ENCODE results near the gene UBE2J2. TPM values are rescaled to one million over a fixed set of nuclear protein-coding genes. Genes with fewer than 3 reads are reported as not detected.
A peak's percentile ranks its signal among the peaks of the same experiment; 100 is the strongest.

Gene UBE2J2
- total RNA-seq, 4 donors from 2014 or later = 33.0 to 58.4 (median 36.2) TPM

DNA sequence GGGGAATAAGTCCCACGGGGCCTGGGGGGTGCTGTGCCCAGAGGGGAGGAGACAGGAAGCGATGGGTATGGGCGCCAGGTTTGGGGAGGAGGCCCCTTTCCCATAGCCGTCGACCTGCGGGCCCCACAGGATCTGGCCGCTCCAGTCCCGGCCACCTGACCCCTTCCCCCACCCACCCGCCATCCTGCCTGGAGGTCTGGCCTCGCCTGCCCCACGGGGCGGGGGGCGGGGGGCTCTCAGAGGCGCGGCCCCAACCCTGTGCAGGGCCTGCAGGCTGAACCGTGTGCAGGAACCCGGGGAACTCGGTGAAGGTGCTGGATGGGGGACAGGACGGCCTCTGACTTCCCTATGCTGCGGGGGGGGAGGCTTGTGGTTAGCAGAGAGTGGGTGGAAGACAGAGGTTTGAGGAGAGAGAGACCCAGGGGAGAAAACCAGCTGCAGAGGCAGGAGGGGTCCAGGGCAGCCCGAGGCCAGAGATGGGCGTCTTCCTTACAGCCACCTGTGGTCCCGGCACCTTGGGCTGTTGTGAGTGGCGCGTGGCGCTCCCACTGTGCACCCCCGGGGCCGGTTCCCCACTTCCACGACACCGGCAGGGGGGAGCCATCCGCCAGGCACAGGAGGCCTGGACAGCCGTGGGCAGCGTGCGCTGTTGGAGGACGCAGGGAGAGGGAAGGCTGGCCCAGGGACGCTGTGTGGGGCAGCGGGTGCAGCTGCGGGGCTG, 64.8 kb downstream of the UBE2J2 start:
- Histone ChIP-seq H3K27me3 (no peaks in the 10 kb centered on the region), H3K9me3 (no peaks in the 10 kb centered on the region), H3K4me1 (peaks cover 6 to 11% of the 10 kb centered on the region in 2 donors), H3K36me3 (no peaks in the 10 kb centered on the region), H3K27ac (no peak overlapping the region), H3K4me3 (replicated peaks in 1 of 3) (no peak overlapping the region)
- no peak for TF ChIP-seq POLR2A (IDR thresholded peaks at IDR 0.05)
- TF ChIP-seq, protein P1, sequence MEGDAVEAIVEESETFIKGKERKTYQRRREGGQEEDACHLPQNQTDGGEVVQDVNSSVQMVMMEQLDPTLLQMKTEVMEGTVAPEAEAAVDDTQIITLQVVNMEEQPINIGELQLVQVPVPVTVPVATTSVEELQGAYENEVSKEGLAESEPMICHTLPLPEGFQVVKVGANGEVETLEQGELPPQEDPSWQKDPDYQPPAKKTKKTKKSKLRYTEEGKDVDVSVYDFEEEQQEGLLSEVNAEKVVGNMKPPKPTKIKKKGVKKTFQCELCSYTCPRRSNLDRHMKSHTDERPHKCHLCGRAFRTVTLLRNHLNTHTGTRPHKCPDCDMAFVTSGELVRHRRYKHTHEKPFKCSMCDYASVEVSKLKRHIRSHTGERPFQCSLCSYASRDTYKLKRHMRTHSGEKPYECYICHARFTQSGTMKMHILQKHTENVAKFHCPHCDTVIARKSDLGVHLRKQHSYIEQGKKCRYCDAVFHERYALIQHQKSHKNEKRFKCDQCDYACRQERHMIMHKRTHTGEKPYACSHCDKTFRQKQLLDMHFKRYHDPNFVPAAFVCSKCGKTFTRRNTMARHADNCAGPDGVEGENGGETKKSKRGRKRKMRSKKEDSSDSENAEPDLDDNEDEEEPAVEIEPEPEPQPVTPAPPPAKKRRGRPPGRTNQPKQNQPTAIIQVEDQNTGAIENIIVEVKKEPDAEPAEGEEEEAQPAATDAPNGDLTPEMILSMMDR (IDR thresholded peaks at IDR 0.05) = no peak
- DNase-seq = no peak
- 50 to 75% methylated on average over 31 to 32 of the region's 38 CpGs for WGBS, 2 donors
- intact Hi-C loops (cut with DNase I) = no loop called here

DNA sequence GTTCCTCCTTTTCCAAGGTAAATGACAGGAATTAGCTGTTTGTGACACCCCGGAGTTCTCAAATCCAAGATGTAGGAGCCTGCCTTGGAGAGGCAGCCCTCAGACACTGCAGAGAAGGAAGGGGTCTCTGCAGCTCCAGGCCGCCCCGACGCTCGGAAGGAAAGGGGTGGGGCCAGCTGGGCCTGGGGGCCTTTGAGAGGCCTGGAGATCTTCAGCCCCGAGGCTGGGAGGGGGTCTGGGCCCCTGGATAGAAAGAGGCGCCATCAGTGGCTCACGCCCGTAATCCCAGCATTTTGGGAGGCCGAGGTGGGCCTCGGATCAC, 66.1 kb downstream of the UBE2J2 start:
- WGBS, 2 donors = 58 to 69% methylated on average over 6 to 7 of the region's 11 CpGs
- Histone ChIP-seq H3K27ac (no peak overlapping the region), H3K9me3 (no peaks in the 10 kb centered on the region), H3K4me1 (peaks cover 6 to 11% of the 10 kb centered on the region in 2 donors), H3K4me3 (replicated peaks in 1 of 3) (no peak overlapping the region), H3K36me3 (no peaks in the 10 kb centered on the region), H3K27me3 (no peaks in the 10 kb centered on the region)
- TF ChIP-seq, protein P1 (IDR thresholded peaks at IDR 0.05) = no peak
- TF ChIP-seq POLR2A (IDR thresholded peaks at IDR 0.05) = no peak
- no peak for DNase-seq
- intact Hi-C loops (cut with DNase I) = no loop called here

DNA sequence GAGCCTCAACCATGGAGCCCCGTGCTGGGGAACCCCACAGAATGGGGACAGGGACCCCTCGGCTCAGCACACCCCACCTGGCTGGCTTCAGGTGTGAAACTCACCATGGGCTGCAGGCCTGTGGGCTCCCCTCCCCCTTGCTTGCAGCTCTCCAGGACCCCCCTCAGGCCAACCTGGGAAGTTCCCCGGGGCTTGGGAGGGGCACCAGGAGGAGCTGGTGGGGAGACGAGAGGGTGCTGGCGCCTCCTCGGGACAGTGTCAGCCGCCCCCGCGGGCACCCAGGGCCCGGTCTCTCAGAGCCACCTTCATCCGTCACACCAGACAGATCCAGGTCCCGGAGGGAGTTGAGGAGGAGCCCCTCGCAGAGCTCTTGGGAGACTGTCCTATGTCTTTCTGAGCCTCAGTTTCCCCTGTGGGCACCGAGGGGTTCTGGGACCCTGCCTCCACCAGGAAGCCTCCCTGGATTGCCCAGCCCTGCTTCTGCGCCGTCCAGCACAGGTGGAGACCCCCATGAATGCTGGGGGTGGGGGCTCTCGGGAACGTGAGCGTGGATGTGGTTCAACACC, 66.6 kb downstream of the UBE2J2 start:
- peaks cover 6 to 11% of the 10 kb centered on the region in 2 donors for H3K4me1 ChIP-seq
- intact Hi-C loops (cut with DNase I) = no loop called here
- no peaks in the 10 kb centered on the region for H3K9me3 ChIP-seq
- no peak for DNase-seq
- H3K27me3 ChIP-seq = no peaks in the 10 kb centered on the region
- TF ChIP-seq, protein P1 (IDR thresholded peaks at IDR 0.05) = no peak
- TF ChIP-seq POLR2A (IDR thresholded peaks at IDR 0.05) = no peak
- no peak overlapping the region for H3K4me3 ChIP-seq (replicated peaks in 1 of 3)
- H3K36me3 ChIP-seq = no peaks in the 10 kb centered on the region
- H3K27ac ChIP-seq = no peak overlapping the region
- WGBS, 2 donors = 50 to 63% methylated on average over 8 to 18 of the region's 19 CpGs

DNA sequence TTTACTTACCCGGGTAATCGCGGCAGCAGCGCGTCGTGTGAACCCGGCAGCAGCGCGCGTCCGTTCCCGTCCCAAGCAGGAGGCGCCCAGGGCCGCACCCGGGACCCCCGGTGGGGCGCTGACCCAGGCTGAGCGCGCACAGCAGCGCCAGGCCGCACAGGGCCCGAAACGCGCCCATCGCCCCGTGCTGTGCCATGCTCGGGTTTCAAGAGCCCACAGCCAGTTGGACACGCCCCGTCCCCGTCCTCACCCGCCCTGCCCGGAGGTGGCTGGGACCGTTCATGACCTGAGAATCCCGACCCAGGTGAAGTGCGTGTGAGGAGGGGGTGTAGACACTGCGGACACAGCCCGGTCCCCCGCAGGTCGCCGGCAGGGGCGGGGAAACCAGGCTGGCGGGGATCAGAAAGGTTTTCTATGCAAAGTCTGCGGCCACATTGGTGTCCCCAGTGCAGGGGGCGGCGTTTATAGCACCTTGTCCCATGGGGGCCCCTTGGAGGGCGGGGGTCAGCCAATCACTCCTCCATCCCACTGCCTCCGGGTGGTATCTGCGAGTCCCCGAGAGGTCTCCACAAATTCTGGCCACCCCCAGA, 67.2 kb downstream of the UBE2J2 start, which contains the start of gene TNFRSF18:
TSS of gene TNFRSF18 (minus strand) at position 217 of the 590 bp plus-strand sequence. CDS start at position 196, 21 bp downstream.
- H3K4me3 ChIP-seq (replicated peaks in 1 of 3) = peak within 1 kb of the TSS in 1 of 3 donors; percentile 11
- no peaks in the 10 kb centered on the region for H3K36me3 ChIP-seq
- H3K27ac ChIP-seq = no peak within 1 kb of the TSS
- no peaks in the 10 kb centered on the region for H3K9me3 ChIP-seq
- TF ChIP-seq, protein P1 (IDR thresholded peaks at IDR 0.05) = no peak
- TF ChIP-seq POLR2A (IDR thresholded peaks at IDR 0.05) = no peak
- intact Hi-C loops (cut with DNase I) = no loop called here
- peaks cover 6 to 12% of the 10 kb centered on the region in 2 donors for H3K4me1 ChIP-seq
- H3K27me3 ChIP-seq = no peaks in the 10 kb centered on the region
- DNase-seq = peak; percentile 50 to 51
- WGBS, 2 donors = 5 to 37% methylated on average over 5 to 21 of the region's 49 CpGs
